ENCODE measurements around the gene DCUN1D3.
A peak's percentile ranks its signal among the peaks of the same experiment; 100 is the strongest.
"Not testable (repeated sequence)": the region's sequence is repeated elsewhere in the genome, so short reads cannot be mapped to it uniquely, and the experiment has no call there.

DCUN1D3 gene

GRCh38 chr16:20822521-20823325 is 77.4 kb downstream of the DCUN1D3 start:
- DNase-seq (ENCODE audit: low spot score): no peak

- no peak for DNase-seq (ENCODE audit: low spot score)
Measured at GRCh38 chr16:20821682-20822081, 78.5 kb downstream of the DCUN1D3 start.

DNA sequence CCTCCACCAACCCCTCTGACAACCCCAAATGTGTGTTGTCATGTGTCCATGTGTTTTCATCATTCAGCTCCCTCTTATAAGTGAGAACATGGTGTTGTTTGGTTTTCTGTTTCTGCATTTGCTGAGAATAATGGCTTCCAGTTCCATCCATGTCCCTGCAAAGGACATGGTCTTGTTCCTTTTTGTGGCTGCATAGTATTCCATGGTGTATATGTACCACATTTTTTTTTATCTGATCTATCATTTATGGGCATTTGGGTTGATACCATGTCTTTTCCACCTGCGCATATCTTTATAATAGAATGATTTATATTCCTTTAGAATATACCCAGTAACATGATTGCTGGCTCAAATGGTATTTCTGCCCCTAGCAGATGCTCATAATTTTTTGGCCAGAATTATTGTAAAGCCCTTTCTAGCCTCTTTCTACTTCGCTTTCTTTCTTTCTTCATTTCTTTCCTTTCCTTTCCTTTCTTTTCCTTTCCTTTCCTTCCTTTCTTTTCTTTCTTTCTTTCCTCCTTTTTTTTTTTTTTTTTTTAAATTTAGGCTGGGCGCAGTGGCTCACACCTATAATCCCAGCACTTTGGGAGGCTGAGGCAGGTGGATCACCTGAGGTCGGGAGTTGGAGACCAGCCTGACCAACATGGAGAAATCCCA is 81.1 kb downstream of the DCUN1D3 start:
- no peak for DNase-seq (ENCODE audit: low spot score)

GRCh38 chr16:20814784-20815183 is 85.4 kb downstream of the DCUN1D3 start:
- no peak for DNase-seq (ENCODE audit: low spot score)

- DNase-seq (ENCODE audit: low spot score): no peak
Measured at GRCh38 chr16:20812510-20812909, 87.6 kb downstream of the DCUN1D3 start.

DNA sequence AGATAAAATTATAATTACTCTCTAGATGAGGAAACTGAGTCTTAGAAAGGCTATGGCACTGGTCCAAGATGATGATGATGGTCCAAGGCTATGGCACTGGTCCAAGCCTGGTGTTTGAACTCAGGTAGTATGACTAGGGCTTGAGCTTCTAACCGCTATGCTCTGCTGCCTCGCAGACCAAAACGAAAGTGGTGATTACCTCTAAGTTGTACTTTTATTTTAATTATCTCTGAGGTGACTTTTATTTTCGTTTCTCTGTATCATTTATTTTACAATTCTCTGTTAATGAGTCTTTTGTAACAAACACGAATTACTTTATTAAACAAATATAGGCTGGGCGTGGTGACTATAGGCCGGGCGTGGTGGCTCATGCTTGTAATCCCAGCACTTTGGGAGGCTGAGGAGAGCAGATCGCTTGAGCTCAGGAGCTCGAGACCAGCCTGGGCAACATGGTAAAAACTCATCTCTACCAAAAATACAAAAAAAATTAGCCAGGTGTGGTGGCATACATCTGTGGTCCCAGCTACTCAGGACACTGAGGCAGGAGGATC is 88.2 kb downstream of the DCUN1D3 start:
- DNase-seq (ENCODE audit: low spot score): no peak

DNA sequence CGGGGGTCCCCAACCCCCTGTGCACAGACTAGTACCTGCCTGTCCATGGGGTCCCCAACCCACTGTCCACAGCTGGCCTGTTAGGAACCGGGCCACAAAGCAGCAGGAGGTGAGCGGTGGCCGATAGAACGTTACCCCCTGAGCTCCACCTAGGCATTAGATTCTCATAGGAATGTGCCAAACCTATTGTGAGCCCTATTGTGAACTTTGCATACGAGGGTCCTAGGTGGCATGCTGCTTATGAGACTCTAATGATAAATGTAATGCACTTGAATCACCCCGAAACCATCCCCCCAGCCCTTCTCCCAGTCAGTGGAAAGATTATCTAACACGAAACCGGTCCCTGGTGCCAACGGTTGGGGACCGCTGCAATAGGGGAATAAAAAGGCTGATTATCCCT is 92.3 kb downstream of the DCUN1D3 start:
- no peak for DNase-seq (ENCODE audit: low spot score)

GRCh38 chr16:20806168-20807050 is 93.7 kb downstream of the DCUN1D3 start, which contains the start of the genes ERI2 and REXO5:
TSS of gene ERI2 (minus strand) at chr16:20806472. CDS start at chr16:20806430, 42 bp downstream.
TSS of gene REXO5 (plus strand) at chr16:20806527. CDS start at chr16:20806954, 427 bp downstream.
- DNase-seq (ENCODE audit: low spot score): peak; percentile 91

DNA sequence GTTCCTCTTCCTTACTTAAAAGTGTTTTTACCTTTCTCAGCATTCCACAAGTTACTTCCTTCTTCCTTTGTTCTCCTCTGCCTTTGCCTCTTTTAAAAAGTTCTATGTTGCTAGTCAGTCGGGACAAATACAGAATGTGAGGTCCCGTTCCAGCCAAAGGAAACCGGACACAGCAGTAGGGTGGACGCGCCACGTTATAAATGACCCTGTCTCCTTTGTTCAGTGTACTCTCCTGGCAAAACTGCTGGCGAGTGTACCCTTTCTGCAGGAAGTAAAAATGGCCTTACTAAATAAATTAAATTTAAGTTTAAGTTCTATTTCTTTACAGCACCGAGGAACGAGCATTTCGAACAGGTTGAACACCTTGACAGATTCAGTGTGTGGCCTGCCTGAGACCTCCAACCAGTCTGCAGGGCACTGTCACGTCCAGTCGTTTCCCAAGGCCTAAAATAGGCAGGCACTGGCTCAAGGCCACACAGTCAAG is 94.4 kb downstream of the DCUN1D3 start:
- DNase-seq (ENCODE audit: low spot score): not testable (repeated sequence)

Data from Ammon's horn (tissue), 1 donor.